H1 (cell line): ENCODE results near the gene CFAP54. TPM values are rescaled to one million over a fixed set of nuclear protein-coding genes. Genes with fewer than 3 reads are reported as not detected.

Experiments used
- CTCF ChIA-PET: fragments of 300-600 bp; sonication (Branson Sonifier 250); formaldehyde crosslinking; loops from one replicate; lab custom pipeline; 2021; ENCODE audit not compliant: partially characterized antibody; lab: Charles Lee
- POLR2A ChIA-PET: fragments of 300-600 bp; sonication (Branson Sonifier 250); formaldehyde crosslinking; loops from one replicate; lab custom pipeline; 2021; ENCODE audit warnings: inconsistent platforms; ENCODE audit not compliant: partially characterized antibody; lab: Charles Lee
- DNase-seq, 2 experiments: peaks; one replicate each; pipeline versions ENCODE4 v3.0.0 to v3.0.0-alpha.2; 2010 to 2022; ENCODE audit warnings: low spot score in 2 of 2, low read depth in 1 of 2, mixed read lengths in 1 of 2
- FAIRE-seq: peaks from 2 replicates; lab custom pipeline; 2011; peaks lifted over from hg19 to GRCh38; lab: Jason Lieb, UNC
- H2AFZ ChIP-seq: 2 replicates; pipeline ENCODE4 v1.8.1; 2012; ENCODE audit warnings: low read length, inconsistent platforms
- H2AK5ac ChIP-seq: 2 replicates; pipeline ENCODE4 v1.6.1; 2013; ENCODE audit warnings: low read depth, low read length
- H2BK120ac ChIP-seq: replicated peaks from 2 replicates; pipeline ENCODE3; 2013; ENCODE audit warnings: low read depth, low read length, inconsistent platforms
- H2BK12ac ChIP-seq: 2 replicates; pipeline ENCODE4 v1.6.1; 2013; ENCODE audit warnings: low read depth, low read length
- H2BK15ac ChIP-seq: 2 replicates; pipeline ENCODE4 v1.6.1; 2013; ENCODE audit warnings: low read length
- H2BK20ac ChIP-seq: 2 replicates; pipeline ENCODE4 v1.6.1; 2013; ENCODE audit warnings: low read length
- H2BK5ac ChIP-seq: 2 replicates; pipeline ENCODE4 v1.6.1; 2013; ENCODE audit warnings: low read depth, low read length
- H3K14ac ChIP-seq: 2 replicates; pipeline ENCODE4 v1.6.1; 2013; ENCODE audit warnings: inconsistent platforms; ENCODE audit not compliant: insufficient read length
- H3K18ac ChIP-seq: 2 replicates; pipeline ENCODE4 v1.6.1; 2013; ENCODE audit warnings: low read length; ENCODE audit errors: extremely low read depth
- H3K23ac ChIP-seq: 2 replicates; pipeline ENCODE4 v1.6.1; 2013; ENCODE audit warnings: inconsistent platforms; ENCODE audit not compliant: insufficient read length
- H3K23me2 ChIP-seq: 2 replicates; pipeline ENCODE4 v1.6.1; 2013; ENCODE audit warnings: low read depth, low read length
- H3K27ac ChIP-seq: 2 replicates; pipeline ENCODE4 v1.6.1; 2011; ENCODE audit warnings: low read depth, low read length, inconsistent platforms
- H3K27me3 ChIP-seq, 4 experiments: replicated peaks in 1 of 4; 1 replicate in 1 of 4; 2 replicates in 3 of 4; pipeline versions ENCODE4 v1.6.1 to v1.8.1; 2011 to 2013; ENCODE audit warnings: low read length in 3 of 4, mild to moderate bottlenecking in 3 of 4, inconsistent platforms in 2 of 4, mixed read lengths in 2 of 4, moderate library complexity in 1 of 4; ENCODE audit not compliant: control insufficient read depth in 3 of 4, insufficient read depth in 3 of 4; ENCODE audit errors: extremely low read depth in 1 of 4
- H3K36me3 ChIP-seq, 4 experiments: 2 replicates each; pipeline versions ENCODE4 v1.6.1 to v1.8.1; 2011 to 2013; ENCODE audit warnings: mild to moderate bottlenecking in 4 of 4, low read length in 3 of 4, moderate library complexity in 2 of 4, control low read depth in 1 of 4, inconsistent platforms in 1 of 4; ENCODE audit not compliant: insufficient read depth in 4 of 4, control insufficient read depth in 2 of 4
- H3K4ac ChIP-seq: replicated peaks from 2 replicates; pipeline ENCODE3; 2013; ENCODE audit warnings: low read length, low read depth, mixed read lengths, inconsistent platforms; ENCODE audit not compliant: insufficient read length
- H3K4me1 ChIP-seq, 4 experiments: replicated peaks in 1 of 4; 1 replicate in 1 of 4; 2 replicates in 3 of 4; pipeline versions ENCODE4 v1.6.1 to v1.8.1; 2011 to 2013; ENCODE audit warnings: low read length in 3 of 4, inconsistent platforms in 2 of 4, mixed read lengths in 1 of 4; ENCODE audit not compliant: insufficient read depth in 4 of 4, control insufficient read depth in 3 of 4
- H3K4me2 ChIP-seq, 2 experiments: 2 replicates each; pipeline versions ENCODE4 v1.6.1 to v1.8.1; 2011 to 2013; ENCODE audit warnings: low read depth in 2 of 2, low read length in 2 of 2, control low read depth in 1 of 2, inconsistent platforms in 1 of 2, mild to moderate bottlenecking in 1 of 2; ENCODE audit not compliant: insufficient read depth in 1 of 2
- H3K4me3 ChIP-seq, 4 experiments: fragments of 200-600, 300-600 bp in 1 of 4; sonication (generic), shearing (Covaris generic), sonication (Bioruptor Twin) in 1 of 4; 2 replicates each; pipeline versions ENCODE4 v1.5.1 to v1.8.1; 2011 to 2016; ENCODE audit warnings: low read length in 4 of 4, low read depth in 3 of 4, control low read depth in 2 of 4, inconsistent platforms in 2 of 4, mild to moderate bottlenecking in 2 of 4, mixed read lengths in 1 of 4, moderate library complexity in 1 of 4; ENCODE audit not compliant: insufficient read depth in 2 of 4; ENCODE audit errors: extremely low read depth in 1 of 4
- H3K56ac ChIP-seq: replicated peaks from 2 replicates; pipeline ENCODE3; 2013; ENCODE audit warnings: low read depth, mild to moderate bottlenecking, mixed read lengths, low read length, inconsistent platforms; ENCODE audit not compliant: insufficient read length
- H3K79me1 ChIP-seq: 2 replicates; pipeline ENCODE4 v1.6.1; 2013; ENCODE audit warnings: low read depth, low read length, control low read depth
- H3K79me2 ChIP-seq, 2 experiments: 2 replicates each; pipeline versions ENCODE4 v1.6.1 to v1.8.1; 2012 to 2013; ENCODE audit warnings: low read length in 2 of 2, mild to moderate bottlenecking in 2 of 2, inconsistent platforms in 1 of 2; ENCODE audit not compliant: insufficient read depth in 2 of 2, control insufficient read depth in 1 of 2
- H3K9ac ChIP-seq, 4 experiments: replicated peaks in 1 of 4; 1 replicate in 1 of 4; 2 replicates in 3 of 4; pipeline versions ENCODE4 v1.6.1 to v1.8.1; 2011 to 2013; ENCODE audit warnings: low read depth in 3 of 4, low read length in 3 of 4, control low read depth in 2 of 4, mild to moderate bottlenecking in 2 of 4, moderate library complexity in 2 of 4, inconsistent platforms in 1 of 4; ENCODE audit errors: extremely low read depth in 1 of 4
- H3K9me3 ChIP-seq, 2 experiments: 2 replicates each; pipeline versions ENCODE4 v1.6.1 to v1.8.1; 2012 to 2013; ENCODE audit warnings: mild to moderate bottlenecking in 2 of 2, moderate library complexity in 2 of 2, control low read depth in 1 of 2, inconsistent platforms in 1 of 2, low read depth in 1 of 2, low read length in 1 of 2, mixed read lengths in 1 of 2; ENCODE audit not compliant: insufficient read depth in 2 of 2
- H4K20me1 ChIP-seq, 2 experiments: replicated peaks in 1 of 2; 2 replicates each; pipeline versions ENCODE3 to v1.8.1; 2011 to 2013; ENCODE audit warnings: inconsistent platforms in 2 of 2, low read length in 2 of 2, mild to moderate bottlenecking in 1 of 2; ENCODE audit not compliant: insufficient read depth in 2 of 2, control insufficient read depth in 1 of 2
- H4K5ac ChIP-seq: 2 replicates; pipeline ENCODE4 v1.6.1; 2013; ENCODE audit warnings: low read length, low read depth, mixed read lengths, inconsistent platforms; ENCODE audit not compliant: insufficient read length
- H4K8ac ChIP-seq: 2 replicates; pipeline ENCODE4 v1.8.0; 2013; ENCODE audit warnings: mild to moderate bottlenecking, moderate library complexity, low read length, inconsistent platforms; ENCODE audit not compliant: insufficient read depth; ENCODE audit errors: extremely low read depth
- H4K91ac ChIP-seq: replicated peaks from 2 replicates; pipeline ENCODE3; 2013; ENCODE audit warnings: low read length, mixed read lengths, inconsistent platforms; ENCODE audit not compliant: insufficient read length
- BRCA1 ChIP-seq: IDR thresholded peaks from 2 replicates; pipeline ENCODE4 v1.6.1; 2012; ENCODE audit warnings: low read depth, low read length, improper control_type of control experiment
- CEBPB ChIP-seq: IDR thresholded peaks from 2 replicates; pipeline ENCODE4 v1.6.1; 2012; ENCODE audit warnings: low read depth, low read length
- EP300 ChIP-seq, 2 experiments: IDR thresholded peaks; 1 replicate in 1 of 2; 2 replicates in 1 of 2; pipeline ENCODE4 v1.6.1; 2011 to 2012; ENCODE audit warnings: low read depth in 2 of 2, low read length in 2 of 2, mild to moderate bottlenecking in 2 of 2, borderline replicate concordance in 1 of 2, inconsistent platforms in 1 of 2, moderate library complexity in 1 of 2
- FOSL1 ChIP-seq: IDR thresholded peaks from 2 replicates; pipeline ENCODE4 v1.6.1; 2011; ENCODE audit warnings: mild to moderate bottlenecking, low read depth, low read length, moderate library complexity; ENCODE audit not compliant: insufficient read depth
- GTF2F1 ChIP-seq: IDR thresholded peaks from 2 replicates; pipeline ENCODE4 v1.6.1; 2012; ENCODE audit warnings: low read depth, low read length, improper control_type of control experiment, borderline replicate concordance
- NANOG ChIP-seq: IDR thresholded peaks from 2 replicates; pipeline ENCODE4 v1.6.1; 2011; ENCODE audit warnings: low read length, low read depth, mild to moderate bottlenecking, inconsistent platforms; ENCODE audit not compliant: insufficient read depth, poor library complexity, severe bottlenecking
- PHF8 ChIP-seq: fragments of 200-600 bp; sonication (generic); conservative IDR thresholded peaks from 2 replicates; pipeline ENCODE4 v1.7.1; 2012; ENCODE audit warnings: low read depth, mild to moderate bottlenecking, inconsistent platforms, low read length, moderate library complexity
- RAD21 ChIP-seq, 2 experiments: IDR thresholded peaks in 1 of 2; conservative IDR thresholded peaks in 1 of 2; 2 replicates each; pipeline ENCODE4 v1.6.1; 2011; ENCODE audit warnings: low read depth in 2 of 2, low read length in 2 of 2, improper control_type of control experiment in 1 of 2, inconsistent platforms in 1 of 2, mild to moderate bottlenecking in 1 of 2, moderate library complexity in 1 of 2
- SAP30 ChIP-seq: fragments of 300-600 bp; sonication (generic); IDR thresholded peaks from 2 replicates; pipeline ENCODE4 v1.7.1; 2012; ENCODE audit warnings: low read length, moderate library complexity, mild to moderate bottlenecking, inconsistent platforms; ENCODE audit not compliant: insufficient read depth, insufficient replicate concordance
- SIX5 ChIP-seq: IDR thresholded peaks from 2 replicates; pipeline ENCODE4 v1.6.1; 2011; ENCODE audit warnings: mild to moderate bottlenecking, low read depth, low read length
- SRF ChIP-seq: IDR thresholded peaks from 2 replicates; pipeline ENCODE4 v1.6.1; 2011; ENCODE audit warnings: mild to moderate bottlenecking, low read depth, low read length, moderate library complexity
- TAF7 ChIP-seq: optimal IDR thresholded peaks from 2 replicates; pipeline ENCODE3; 2011; ENCODE audit warnings: low read depth, mild to moderate bottlenecking, inconsistent platforms, low read length, moderate library complexity, borderline replicate concordance
- WGBS, 2 experiments: shearing (Covaris generic) in 1 of 2; methylation state at CpG; one replicate each; pipeline versions ENCODE4 v1.1.6 to v1.1.7; 2013 to 2015; ENCODE audit warnings: low lambda C conversion rate in 2 of 2, mixed read lengths in 2 of 2, inconsistent platforms in 1 of 2, low coverage in 1 of 2, missing lambda C conversion rate in 1 of 2; ENCODE audit not compliant: insufficient replicate concordance in 2 of 2, insufficient coverage in 1 of 2, insufficient read length in 1 of 2; ENCODE audit errors: extremely low coverage in 1 of 2, missing lambda C conversion rate in 1 of 2; 5-methylcytosine and 5-hydroxymethylcytosine counted together
- polyA plus RNA-seq, 7 experiments: library from polyadenylated mRNA; depleted of rRNA in 3 of 7; stranded (reverse) in 5 of 7; unstranded in 2 of 7; fragments of >200 nt in 5 of 7; fragments of 200-250 nt in 2 of 7; gene quantifications; 1 replicate in 5 of 7; 2 replicates in 1 of 7; 4 replicates in 1 of 7; pipeline versions ENCODE4 v1.2.1 to v1.2.3, GENCODE V29; 2011 to 2013; ENCODE audit warnings: missing spikeins in 2 of 7, mixed read lengths in 2 of 7
- total RNA-seq: library from RNA; stranded (reverse); fragmentation: NEBNext Ultra II Directional; extraction: Animal tissue kit (Norgen Biotek cat#: 25700); gene quantifications from 2 replicates; pipeline ENCODE4 v1.2.1, GENCODE V29; 2021

Gene CFAP54
- total and polyA plus RNA-seq, 2 of the 8 experiments (the other 6 are each of a cell fraction or from before 2014, with no cell fraction given) = 0.17 to 0.33 TPM

GRCh38 chr12:96866801-96867590 is 377.6 kb downstream of the CFAP54 start:
- H3K9me3 ChIP-seq = no peaks in the 10 kb centered on the region
- no peak overlapping the region for H2BK12ac ChIP-seq
- H4K20me1 ChIP-seq = no peaks in the 10 kb centered on the region
- H4K5ac ChIP-seq = no peak overlapping the region
- no peak overlapping the region for H2AFZ ChIP-seq
- no peak overlapping the region for H3K23ac ChIP-seq
- H3K4ac ChIP-seq = no peak overlapping the region
- H3K36me3 ChIP-seq = no peaks in the 10 kb centered on the region
- H2BK120ac ChIP-seq = no peak overlapping the region
- no peaks in the 10 kb centered on the region for H3K23me2 ChIP-seq
- no peak overlapping the region for H2BK15ac ChIP-seq
- H3K18ac ChIP-seq = no peak overlapping the region
- WGBS, 2 experiments = 84% methylated on average over 4 of the region's 4 CpGs; no CpG with 5 or more reads in 1 of the 2 experiments
- CTCF ChIA-PET = no interaction called here
- no peak overlapping the region for H4K91ac ChIP-seq
- peaks cover 0 to 6% (median 0%) of the 10 kb centered on the region in 4 experiments; a peak in 2 of 7 replicates for H3K4me1 ChIP-seq
- DNase-seq (no peak), FAIRE-seq (no peak)
- H3K27ac ChIP-seq = no peak overlapping the region
- H3K9ac ChIP-seq = no peak overlapping the region
- no peak overlapping the region for H3K4me2 ChIP-seq
- H2BK20ac ChIP-seq = no peak overlapping the region
- no peak overlapping the region for H2AK5ac ChIP-seq
- POLR2A ChIA-PET = no interaction called here
- H2BK5ac ChIP-seq = no peak overlapping the region
- H4K8ac ChIP-seq = no peak overlapping the region
- no peak overlapping the region for H3K14ac ChIP-seq
- H3K79me1 ChIP-seq = no peaks in the 10 kb centered on the region
- no peak overlapping the region for H3K56ac ChIP-seq
- H3K79me2 ChIP-seq = no peaks in the 10 kb centered on the region
- no peak overlapping the region for H3K4me3 ChIP-seq
- H3K27me3 ChIP-seq = no peaks in the 10 kb centered on the region
- no peak for TF ChIP-seq SIX5
- no peak for TF ChIP-seq GTF2F1
- no peak for TF ChIP-seq NANOG
- TF ChIP-seq SAP30 = no peak
- TF ChIP-seq TAF7 = no peak
- no peak for TF ChIP-seq SRF
- TF ChIP-seq PHF8 = no peak
- TF ChIP-seq BRCA1 = no peak
- no peak for TF ChIP-seq EP300 (IDR thresholded peaks at IDR 0.05; ENCODE audit: borderline replicate concordance in 1 of 2, low read depth in 2 of 2, low read length in 2 of 2)
- no peak for TF ChIP-seq CEBPB
- TF ChIP-seq RAD21 (IDR thresholded peaks at IDR 0.05 in 1 of 2, conservative IDR thresholded peaks at IDR 0.05 in 1 of 2; ENCODE audit: low read depth in 2 of 2, low read length in 2 of 2) = no peak
- TF ChIP-seq FOSL1 = no peak
